ENCODE measurements around the gene SYCP1.
A peak's percentile ranks its signal among the peaks of the same experiment; 100 is the strongest.

The SYCP1 gene

DNA sequence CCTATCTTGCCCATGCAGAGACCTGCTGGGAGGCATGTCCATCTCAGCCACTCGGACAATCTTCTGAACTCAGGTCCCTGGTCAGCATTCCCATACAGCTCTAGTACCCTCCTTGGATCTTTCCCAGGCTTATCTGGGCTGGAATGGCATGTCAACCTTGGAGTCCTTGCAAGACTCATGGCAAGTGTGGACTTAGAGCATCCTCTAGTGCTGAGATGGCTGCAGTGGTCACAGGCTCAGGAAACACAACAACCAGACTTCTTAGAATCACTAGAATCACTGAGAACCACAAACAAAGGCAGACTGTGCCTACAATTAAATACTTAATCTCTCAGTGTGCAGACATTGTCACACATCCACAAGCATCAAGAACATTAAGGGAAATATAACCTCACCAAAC lies 101.9 kb downstream of the SYCP1 start:
- in situ Hi-C loops (cut with MboI; ENCODE audit: low sequenced_read_pairs, unreplicated experiment): no loop called here
- DNase-seq (ENCODE audit: low spot score): no peak
- TF ChIP-seq, protein P1, sequence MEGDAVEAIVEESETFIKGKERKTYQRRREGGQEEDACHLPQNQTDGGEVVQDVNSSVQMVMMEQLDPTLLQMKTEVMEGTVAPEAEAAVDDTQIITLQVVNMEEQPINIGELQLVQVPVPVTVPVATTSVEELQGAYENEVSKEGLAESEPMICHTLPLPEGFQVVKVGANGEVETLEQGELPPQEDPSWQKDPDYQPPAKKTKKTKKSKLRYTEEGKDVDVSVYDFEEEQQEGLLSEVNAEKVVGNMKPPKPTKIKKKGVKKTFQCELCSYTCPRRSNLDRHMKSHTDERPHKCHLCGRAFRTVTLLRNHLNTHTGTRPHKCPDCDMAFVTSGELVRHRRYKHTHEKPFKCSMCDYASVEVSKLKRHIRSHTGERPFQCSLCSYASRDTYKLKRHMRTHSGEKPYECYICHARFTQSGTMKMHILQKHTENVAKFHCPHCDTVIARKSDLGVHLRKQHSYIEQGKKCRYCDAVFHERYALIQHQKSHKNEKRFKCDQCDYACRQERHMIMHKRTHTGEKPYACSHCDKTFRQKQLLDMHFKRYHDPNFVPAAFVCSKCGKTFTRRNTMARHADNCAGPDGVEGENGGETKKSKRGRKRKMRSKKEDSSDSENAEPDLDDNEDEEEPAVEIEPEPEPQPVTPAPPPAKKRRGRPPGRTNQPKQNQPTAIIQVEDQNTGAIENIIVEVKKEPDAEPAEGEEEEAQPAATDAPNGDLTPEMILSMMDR (IDR thresholded peaks at IDR 0.05; ENCODE audit: borderline replicate concordance, control extremely low read depth, extremely low read depth, insufficient read depth, missing control alignments): peak; percentile 9

GRCh38 chr1:114959423-114959822 lies 104.8 kb downstream of the SYCP1 start:
- DNase-seq (ENCODE audit: low spot score): no peak
- in situ Hi-C loops (cut with MboI; ENCODE audit: low sequenced_read_pairs, unreplicated experiment): no loop called here
- TF ChIP-seq, protein P1 (IDR thresholded peaks at IDR 0.05; ENCODE audit: borderline replicate concordance, control extremely low read depth, extremely low read depth, insufficient read depth, missing control alignments): no peak

GRCh38 chr1:114976891-114977290 lies 122.2 kb downstream of the SYCP1 start:
- DNase-seq (ENCODE audit: low spot score): no peak
- in situ Hi-C loops (cut with MboI; ENCODE audit: low sequenced_read_pairs, unreplicated experiment): no loop called here

DNA sequence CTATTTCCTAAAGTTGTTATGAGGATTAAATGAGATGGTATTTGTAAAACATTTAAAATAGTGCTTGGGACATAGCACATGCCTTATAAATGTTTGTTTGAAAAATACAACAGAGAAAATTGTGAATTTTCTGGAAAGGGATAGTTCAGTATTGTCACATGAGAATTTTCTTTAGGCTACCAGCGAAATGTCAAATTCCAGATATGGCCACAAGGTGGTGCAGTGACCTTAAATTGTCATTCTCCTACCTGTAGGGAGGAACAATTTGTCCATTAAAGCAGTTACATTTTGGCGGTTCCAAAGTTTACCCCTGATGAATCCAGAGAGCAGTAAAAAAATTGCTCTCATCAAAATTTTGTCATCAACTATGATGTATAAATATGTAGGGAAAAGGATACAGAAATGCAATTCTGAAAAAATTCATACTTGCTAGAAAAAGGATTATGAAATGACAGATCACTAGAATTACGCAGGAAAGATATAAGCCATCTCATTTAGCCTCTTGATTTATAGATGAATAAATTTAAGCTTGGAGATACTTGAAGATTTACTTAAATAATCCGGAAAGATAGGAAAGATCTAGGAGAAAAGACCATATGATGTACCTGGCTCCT lies 124.7 kb downstream of the SYCP1 start:
- in situ Hi-C loops (cut with MboI; ENCODE audit: low sequenced_read_pairs, unreplicated experiment): no loop called here
- peak; percentile 17 for DNase-seq (ENCODE audit: low spot score)

More at GRCh38 chr1:114976891-114977290, 122.2 kb downstream of the SYCP1 start:
- TF ChIP-seq, protein P1 (IDR thresholded peaks at IDR 0.05; ENCODE audit: borderline replicate concordance, control extremely low read depth, extremely low read depth, insufficient read depth, missing control alignments): no peak

DNA sequence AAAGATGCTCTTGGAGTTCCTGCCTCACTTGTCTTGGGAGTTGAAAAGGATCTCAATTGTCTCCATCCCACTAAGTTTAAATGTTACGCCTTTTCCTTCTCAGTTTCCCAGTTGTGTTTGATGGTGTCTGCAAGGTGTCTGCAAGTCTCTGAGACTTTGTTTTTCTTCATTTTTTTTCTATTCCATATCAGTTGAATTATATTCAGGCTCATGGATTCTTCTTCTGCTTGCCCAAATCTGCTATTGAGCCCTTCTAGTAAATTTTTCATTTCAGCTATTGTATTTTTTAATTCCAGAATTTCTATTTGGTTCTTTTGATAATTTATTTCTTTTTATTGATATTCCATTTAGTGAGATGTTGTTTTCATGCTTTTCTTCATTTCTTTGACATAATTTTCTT lies 127.6 kb downstream of the SYCP1 start:
- no peak for DNase-seq (ENCODE audit: low spot score)
- TF ChIP-seq, protein P1 (IDR thresholded peaks at IDR 0.05; ENCODE audit: borderline replicate concordance, control extremely low read depth, extremely low read depth, insufficient read depth, missing control alignments): no peak
- in situ Hi-C loops (cut with MboI; ENCODE audit: low sequenced_read_pairs, unreplicated experiment): loop anchor here (10.0 kb wide), 1 partner anchor 123 kb away; no protein-coding TSS in a partner anchor

More for the DNA sequence above, 124.7 kb downstream of the SYCP1 start:
- TF ChIP-seq, protein P1 (IDR thresholded peaks at IDR 0.05; ENCODE audit: borderline replicate concordance, control extremely low read depth, extremely low read depth, insufficient read depth, missing control alignments): peak; percentile 57

GRCh38 chr1:114986286-114986685 lies 131.6 kb downstream of the SYCP1 start:
- DNase-seq (ENCODE audit: low spot score): no peak
- TF ChIP-seq, protein P1 (IDR thresholded peaks at IDR 0.05; ENCODE audit: borderline replicate concordance, control extremely low read depth, extremely low read depth, insufficient read depth, missing control alignments): no peak
- in situ Hi-C loops (cut with MboI; ENCODE audit: low sequenced_read_pairs, unreplicated experiment): loop anchor here (10.0 kb wide), 1 partner anchor 119 kb away; no protein-coding TSS in a partner anchor
